Measurements from ENCODE around the gene VWA3B. TPM values are rescaled to one million over a fixed set of nuclear protein-coding genes. Genes with fewer than 3 reads are reported as not detected.

Gene VWA3B
- total and polyA plus RNA-seq, 2 of the 4 experiments (the other 2 are of a cell fraction) = not detected

DNA sequence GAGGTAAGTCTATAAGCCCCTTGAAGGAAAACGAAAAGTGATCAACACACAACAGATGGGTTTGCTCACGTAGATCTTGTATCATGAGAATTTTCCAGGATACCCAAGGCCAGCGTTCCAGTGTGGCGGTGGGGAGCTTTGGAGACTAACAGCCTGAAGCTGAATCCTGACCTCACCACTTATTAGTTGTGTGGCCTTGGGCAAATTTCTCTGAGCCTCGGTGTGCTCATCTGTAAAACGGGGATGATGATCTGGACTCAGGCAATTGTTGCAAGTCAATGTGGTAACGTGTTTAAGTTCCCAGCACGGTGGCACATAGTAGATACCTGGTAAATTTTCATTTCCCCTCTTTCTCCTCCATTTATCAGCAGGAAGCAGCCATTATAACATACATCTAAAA lies 68.3 kb downstream of the VWA3B start:
- H3K9me3 ChIP-seq (ENCODE audit: control insufficient read depth, insufficient read depth, low read length) = no peaks in the 10 kb centered on the region
- TF ChIP-seq FOS (IDR thresholded peaks at IDR 0.05; ENCODE audit: low read depth, low read length) (no peak), MXI1 (IDR thresholded peaks at IDR 0.05; ENCODE audit: borderline replicate concordance, low read depth, low read length) (no peak), POLR2A (IDR thresholded peaks at IDR 0.05; ENCODE audit: low read depth, low read length) (no peak), RFX5 (IDR thresholded peaks at IDR 0.05; ENCODE audit: low read depth, low read length) (no peak), CHD1 (IDR thresholded peaks at IDR 0.05; ENCODE audit: low read depth, low read length) (no peak), RCOR1 (IDR thresholded peaks at IDR 0.05; ENCODE audit: insufficient replicate concordance, low read length) (no peak), MAFK (IDR thresholded peaks at IDR 0.05; ENCODE audit: low read depth, low read length) (no peak), CEBPB (IDR thresholded peaks at IDR 0.05; ENCODE audit: low read depth, low read length) (no peak), NFE2L2 (IDR thresholded peaks at IDR 0.05; ENCODE audit: low read depth, low read length) (no peak)
- TF ChIP-seq, protein P1, sequence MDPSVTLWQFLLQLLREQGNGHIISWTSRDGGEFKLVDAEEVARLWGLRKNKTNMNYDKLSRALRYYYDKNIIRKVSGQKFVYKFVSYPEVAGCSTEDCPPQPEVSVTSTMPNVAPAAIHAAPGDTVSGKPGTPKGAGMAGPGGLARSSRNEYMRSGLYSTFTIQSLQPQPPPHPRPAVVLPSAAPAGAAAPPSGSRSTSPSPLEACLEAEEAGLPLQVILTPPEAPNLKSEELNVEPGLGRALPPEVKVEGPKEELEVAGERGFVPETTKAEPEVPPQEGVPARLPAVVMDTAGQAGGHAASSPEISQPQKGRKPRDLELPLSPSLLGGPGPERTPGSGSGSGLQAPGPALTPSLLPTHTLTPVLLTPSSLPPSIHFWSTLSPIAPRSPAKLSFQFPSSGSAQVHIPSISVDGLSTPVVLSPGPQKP (IDR thresholded peaks at IDR 0.05; ENCODE audit: borderline replicate concordance, low read depth, low read length) = no peak
- no peak overlapping the region for H2AFZ ChIP-seq (replicated peaks; ENCODE audit: low read length, poor library complexity)
- H3K14ac ChIP-seq (replicated peaks; ENCODE audit: low read depth, low read length) = no peak overlapping the region
- no peak overlapping the region for H2AK5ac ChIP-seq (ENCODE audit: low read depth, low read length)
- H4K20me1 ChIP-seq (ENCODE audit: insufficient read depth, low read length) = no peaks in the 10 kb centered on the region
- no peak overlapping the region for H2BK15ac ChIP-seq (ENCODE audit: low read depth, low read length)
- ChIA-PET POLR2A (ENCODE audit: unreplicated experiment) (no interaction called here), CTCF (no interaction called here)
- H4K5ac ChIP-seq (ENCODE audit: low read depth, low read length) = no peak overlapping the region
- no TSS peak for BruUV-seq (replicated peaks)
- no peaks in the 10 kb centered on the region for H3K9me1 ChIP-seq (ENCODE audit: insufficient read depth, low read length)
- 73% methylated on average over 3 of the region's 8 CpGs; no CpG with 5 or more reads in 1 of the 2 experiments for WGBS, 2 experiments (ENCODE audit: extremely low coverage in 2 of 2, insufficient read length in 1 of 2)
- H3K79me1 ChIP-seq (ENCODE audit: low read depth in 1 of 2, low read length in 2 of 2) = no peaks in the 10 kb centered on the region
- no peak overlapping the region for H2BK120ac ChIP-seq (ENCODE audit: low read depth, low read length)
- H2AK9ac ChIP-seq (replicated peaks; ENCODE audit: low read depth, low read length, poor library complexity) = no peak overlapping the region
- intact Hi-C loops (cut with micrococcal nuclease) (no loop called here), in situ Hi-C loops (cut with MboI; ENCODE audit: low sequenced_read_pairs) (no loop called here), dilution Hi-C loops (cut with HindIII; ENCODE audit: low sequenced_read_pairs, unreplicated experiment) (no loop called here)
- no peak overlapping the region for H4K91ac ChIP-seq (ENCODE audit: insufficient read depth, low read depth, low read length)
- no peak overlapping the region for H2BK5ac ChIP-seq (ENCODE audit: low read depth, low read length, poor library complexity, severe bottlenecking)
- H3K56ac ChIP-seq (ENCODE audit: extremely low read depth, insufficient read depth, low read length) = no peak overlapping the region
- H3K18ac ChIP-seq (ENCODE audit: low read depth, low read length) = no peak overlapping the region
- no peak overlapping the region for H3K4me2 ChIP-seq (ENCODE audit: low read depth, low read length)
- no peak overlapping the region for H2BK20ac ChIP-seq (ENCODE audit: low read depth, low read length)
- H3K36me3 ChIP-seq (ENCODE audit: control insufficient read depth, insufficient read depth, low read length) = no peaks in the 10 kb centered on the region
- no peaks in the 10 kb centered on the region for H3K4me1 ChIP-seq (ENCODE audit: control insufficient read depth, insufficient read depth, low read length)
- ATAC-seq (ENCODE audit: low read depth) = no peak
- no peak for DNase-seq
- no peak overlapping the region for H3K4ac ChIP-seq (ENCODE audit: low read depth, low read length)
- H3K27ac ChIP-seq (ENCODE audit: insufficient read depth, low read length) = no peak overlapping the region
- no peak overlapping the region for H3K9ac ChIP-seq (ENCODE audit: low read depth, low read length)
- H3K27me3 ChIP-seq (ENCODE audit: control insufficient read depth, insufficient read depth, low read length) = peaks cover 22% of the 10 kb centered on the region
- no peak overlapping the region for H3K23ac ChIP-seq (ENCODE audit: low read depth, low read length)
- H3K4me3 ChIP-seq (ENCODE audit: insufficient read depth, low read depth, low read length) = no peak overlapping the region
- H4K8ac ChIP-seq (ENCODE audit: low read depth in 2 of 2, low read length in 2 of 2) = no peak overlapping the region

Data from IMR-90 (cell line).